Measurements from ENCODE around the gene ATP6V0D1.

Gene ATP6V0D1

GRCh38 chr16:67397036-67397801 is 83.7 kb downstream of the ATP6V0D1 start:
- no peak for DNase-seq (ENCODE audit: low read depth, low spot score)
- Histone ChIP-seq H3K36me3 (ENCODE audit: insufficient read depth, insufficient read length, low read length) (no peaks in the 10 kb centered on the region), H3K4me1 (ENCODE audit: insufficient read depth, insufficient read length) (peaks cover 55% of the 10 kb centered on the region), H3K27me3 (ENCODE audit: insufficient read depth, insufficient read length) (peaks cover 56% of the 10 kb centered on the region), H3K9ac (ENCODE audit: insufficient read length, low read depth) (peak overlapping the region; percentile 57), H3K9me3 (ENCODE audit: insufficient read depth, low read length) (no peaks in the 10 kb centered on the region), H3K4me3 (ENCODE audit: insufficient read length, low read depth) (no peak overlapping the region)
- TF ChIP-seq ZNF274 (IDR thresholded peaks at IDR 0.05; ENCODE audit: low read depth, low read length) (no peak), YY1 (IDR thresholded peaks at IDR 0.05; ENCODE audit: insufficient read depth, insufficient read length) (no peak), SUZ12 (IDR thresholded peaks at IDR 0.05; ENCODE audit: extremely low read depth, insufficient read depth, insufficient read length) (no peak)

- H3K4me3 ChIP-seq (ENCODE audit: insufficient read length, low read depth) = peak overlapping the region; percentile 4
- no peak for TF ChIP-seq ZNF274 (IDR thresholded peaks at IDR 0.05; ENCODE audit: low read depth, low read length)
- no peak for TF ChIP-seq YY1 (IDR thresholded peaks at IDR 0.05; ENCODE audit: insufficient read depth, insufficient read length)
- no peak for TF ChIP-seq SUZ12 (IDR thresholded peaks at IDR 0.05; ENCODE audit: extremely low read depth, insufficient read depth, insufficient read length)
- H3K9ac ChIP-seq (ENCODE audit: insufficient read length, low read depth) = peak overlapping the region; percentile 73
- H3K27me3 ChIP-seq (ENCODE audit: insufficient read depth, insufficient read length) = peaks cover 65% of the 10 kb centered on the region
- H3K36me3 ChIP-seq (ENCODE audit: insufficient read depth, insufficient read length, low read length) = no peaks in the 10 kb centered on the region
- no peaks in the 10 kb centered on the region for H3K9me3 ChIP-seq (ENCODE audit: insufficient read depth, low read length)
- peak; percentile 91 for DNase-seq (ENCODE audit: low read depth, low spot score)
- H3K4me1 ChIP-seq (ENCODE audit: insufficient read depth, insufficient read length) = peaks cover 52% of the 10 kb centered on the region
Observed at GRCh38 chr16:67396159-67397035, 84.6 kb downstream of the ATP6V0D1 start.

- Histone ChIP-seq H3K9ac (ENCODE audit: insufficient read length, low read depth) (peak overlapping the region; percentile 73), H3K27me3 (ENCODE audit: insufficient read depth, insufficient read length) (peaks cover 59% of the 10 kb centered on the region), H3K4me3 (ENCODE audit: insufficient read length, low read depth) (no peak overlapping the region), H3K4me1 (ENCODE audit: insufficient read depth, insufficient read length) (peaks cover 46% of the 10 kb centered on the region), H3K36me3 (ENCODE audit: insufficient read depth, insufficient read length, low read length) (no peaks in the 10 kb centered on the region), H3K9me3 (ENCODE audit: insufficient read depth, low read length) (no peaks in the 10 kb centered on the region)
- DNase-seq (ENCODE audit: low read depth, low spot score) = no peak
- TF ChIP-seq ZNF274 (IDR thresholded peaks at IDR 0.05; ENCODE audit: low read depth, low read length) (no peak), YY1 (IDR thresholded peaks at IDR 0.05; ENCODE audit: insufficient read depth, insufficient read length) (no peak), SUZ12 (IDR thresholded peaks at IDR 0.05; ENCODE audit: extremely low read depth, insufficient read depth, insufficient read length) (no peak)
Observed at GRCh38 chr16:67395458-67396158, 85.3 kb downstream of the ATP6V0D1 start.

- peaks cover 59% of the 10 kb centered on the region for H3K27me3 ChIP-seq (ENCODE audit: insufficient read depth, insufficient read length)
- H3K4me1 ChIP-seq (ENCODE audit: insufficient read depth, insufficient read length) = peaks cover 46% of the 10 kb centered on the region
- no peak overlapping the region for H3K4me3 ChIP-seq (ENCODE audit: insufficient read length, low read depth)
- peak overlapping the region; percentile 65 for H3K9ac ChIP-seq (ENCODE audit: insufficient read length, low read depth)
- DNase-seq (ENCODE audit: low read depth, low spot score) = no peak
- TF ChIP-seq ZNF274 (IDR thresholded peaks at IDR 0.05; ENCODE audit: low read depth, low read length) (no peak), YY1 (IDR thresholded peaks at IDR 0.05; ENCODE audit: insufficient read depth, insufficient read length) (no peak), SUZ12 (IDR thresholded peaks at IDR 0.05; ENCODE audit: extremely low read depth, insufficient read depth, insufficient read length) (no peak)
- no peaks in the 10 kb centered on the region for H3K36me3 ChIP-seq (ENCODE audit: insufficient read depth, insufficient read length, low read length)
- no peaks in the 10 kb centered on the region for H3K9me3 ChIP-seq (ENCODE audit: insufficient read depth, low read length)
Observed at GRCh38 chr16:67395105-67395457, 85.9 kb downstream of the ATP6V0D1 start.

GRCh38 chr16:67394155-67395104 is 86.5 kb downstream of the ATP6V0D1 start:
- no peak for TF ChIP-seq SUZ12 (IDR thresholded peaks at IDR 0.05; ENCODE audit: extremely low read depth, insufficient read depth, insufficient read length)
- TF ChIP-seq YY1 (IDR thresholded peaks at IDR 0.05; ENCODE audit: insufficient read depth, insufficient read length) = no peak
- TF ChIP-seq ZNF274 (IDR thresholded peaks at IDR 0.05; ENCODE audit: low read depth, low read length) = no peak
- no peak for DNase-seq (ENCODE audit: low read depth, low spot score)
- H3K9ac ChIP-seq (ENCODE audit: insufficient read length, low read depth) = peak overlapping the region; percentile 65
- peaks cover 55% of the 10 kb centered on the region for H3K27me3 ChIP-seq (ENCODE audit: insufficient read depth, insufficient read length)
- H3K36me3 ChIP-seq (ENCODE audit: insufficient read depth, insufficient read length, low read length) = no peaks in the 10 kb centered on the region
- H3K4me3 ChIP-seq (ENCODE audit: insufficient read length, low read depth) = peak overlapping the region; percentile 54
- H3K9me3 ChIP-seq (ENCODE audit: insufficient read depth, low read length) = no peaks in the 10 kb centered on the region
- H3K4me1 ChIP-seq (ENCODE audit: insufficient read depth, insufficient read length) = peaks cover 40% of the 10 kb centered on the region

GRCh38 chr16:67393788-67394154 is 87.2 kb downstream of the ATP6V0D1 start:
- H3K4me1 ChIP-seq (ENCODE audit: insufficient read depth, insufficient read length) = peaks cover 36% of the 10 kb centered on the region
- peak overlapping the region; percentile 51 for H3K9ac ChIP-seq (ENCODE audit: insufficient read length, low read depth)
- peak overlapping the region; percentile 54 for H3K4me3 ChIP-seq (ENCODE audit: insufficient read length, low read depth)
- H3K9me3 ChIP-seq (ENCODE audit: insufficient read depth, low read length) = no peaks in the 10 kb centered on the region
- no peaks in the 10 kb centered on the region for H3K36me3 ChIP-seq (ENCODE audit: insufficient read depth, insufficient read length, low read length)
- peaks cover 50% of the 10 kb centered on the region for H3K27me3 ChIP-seq (ENCODE audit: insufficient read depth, insufficient read length)
- no peak for DNase-seq (ENCODE audit: low read depth, low spot score)
- TF ChIP-seq ZNF274 (IDR thresholded peaks at IDR 0.05; ENCODE audit: low read depth, low read length) (no peak), SUZ12 (IDR thresholded peaks at IDR 0.05; ENCODE audit: extremely low read depth, insufficient read depth, insufficient read length) (no peak), YY1 (IDR thresholded peaks at IDR 0.05; ENCODE audit: insufficient read depth, insufficient read length) (no peak)

Data from NT2/D1 (cell line).